IMR-90 (cell line): ENCODE measurements around the gene ARHGEF12.

Experiments
- CEBPB ChIP-seq: IDR thresholded peaks from 2 replicates; pipeline ENCODE4 v1.6.1; 2012; ENCODE audit warnings: low read depth, low read length, improper control_type of control experiment
- ELK1 ChIP-seq: fragments of 150-350 bp; IDR thresholded peaks from 2 replicates; pipeline ENCODE4 v1.6.1; 2016; ENCODE audit warnings: low read depth, mild to moderate bottlenecking, low read length, moderate library complexity, borderline replicate concordance
- FOS ChIP-seq: fragments of 150-350 bp; IDR thresholded peaks from 2 replicates; pipeline ENCODE4 v1.6.1; 2016; ENCODE audit warnings: low read depth, low read length
- MAZ ChIP-seq: IDR thresholded peaks from 2 replicates; pipeline ENCODE4 v1.6.1; 2012; ENCODE audit warnings: low read depth, mild to moderate bottlenecking, low read length, improper control_type of control experiment, moderate library complexity, borderline replicate concordance
- POLR2A ChIP-seq: IDR thresholded peaks from 2 replicates; pipeline ENCODE4 v1.6.1; 2012; ENCODE audit warnings: mild to moderate bottlenecking, low read depth, low read length
- RAD21 ChIP-seq: IDR thresholded peaks from 2 replicates; pipeline ENCODE4 v1.6.1; 2012; ENCODE audit warnings: low read length, improper control_type of control experiment
- TF ChIP-seq, protein P1 (sequence below): conservative IDR thresholded peaks from 2 replicates; pipeline ENCODE4 v1.5.1; 2012; ENCODE audit warnings: mild to moderate bottlenecking, low read depth, low read length, improper control_type of control experiment
- TF ChIP-seq, protein P2 (sequence below): fragments of 150-350 bp; IDR thresholded peaks from 2 replicates; pipeline ENCODE4 v1.6.1; 2017; ENCODE audit warnings: mild to moderate bottlenecking, antibody characterized with exemption, low read length, low read depth

DNA sequence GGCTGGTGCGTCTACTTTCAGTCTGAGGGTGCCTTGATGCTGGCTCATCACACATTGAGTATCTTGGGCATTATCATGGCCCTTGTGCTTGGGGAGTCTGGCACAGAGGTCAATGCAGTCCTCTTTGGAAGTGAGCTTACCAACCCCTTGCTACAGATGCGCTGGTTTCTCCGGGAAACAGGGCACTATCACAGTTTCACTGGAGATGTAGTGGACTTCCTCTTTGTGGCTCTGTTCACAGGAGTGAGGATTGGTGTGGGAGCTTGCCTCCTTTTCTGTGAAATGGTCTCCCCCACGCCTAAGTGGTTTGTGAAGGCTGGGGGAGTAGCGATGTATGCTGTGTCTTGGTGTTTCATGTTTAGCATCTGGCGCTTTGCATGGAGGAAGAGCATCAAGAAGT, 6.2 kb upstream of the ARHGEF12 start:
- TF ChIP-seq POLR2A = no peak
- TF ChIP-seq, protein P1, sequence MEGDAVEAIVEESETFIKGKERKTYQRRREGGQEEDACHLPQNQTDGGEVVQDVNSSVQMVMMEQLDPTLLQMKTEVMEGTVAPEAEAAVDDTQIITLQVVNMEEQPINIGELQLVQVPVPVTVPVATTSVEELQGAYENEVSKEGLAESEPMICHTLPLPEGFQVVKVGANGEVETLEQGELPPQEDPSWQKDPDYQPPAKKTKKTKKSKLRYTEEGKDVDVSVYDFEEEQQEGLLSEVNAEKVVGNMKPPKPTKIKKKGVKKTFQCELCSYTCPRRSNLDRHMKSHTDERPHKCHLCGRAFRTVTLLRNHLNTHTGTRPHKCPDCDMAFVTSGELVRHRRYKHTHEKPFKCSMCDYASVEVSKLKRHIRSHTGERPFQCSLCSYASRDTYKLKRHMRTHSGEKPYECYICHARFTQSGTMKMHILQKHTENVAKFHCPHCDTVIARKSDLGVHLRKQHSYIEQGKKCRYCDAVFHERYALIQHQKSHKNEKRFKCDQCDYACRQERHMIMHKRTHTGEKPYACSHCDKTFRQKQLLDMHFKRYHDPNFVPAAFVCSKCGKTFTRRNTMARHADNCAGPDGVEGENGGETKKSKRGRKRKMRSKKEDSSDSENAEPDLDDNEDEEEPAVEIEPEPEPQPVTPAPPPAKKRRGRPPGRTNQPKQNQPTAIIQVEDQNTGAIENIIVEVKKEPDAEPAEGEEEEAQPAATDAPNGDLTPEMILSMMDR = no peak
- no peak for TF ChIP-seq RAD21
- no peak for TF ChIP-seq MAZ
- TF ChIP-seq, protein P2, sequence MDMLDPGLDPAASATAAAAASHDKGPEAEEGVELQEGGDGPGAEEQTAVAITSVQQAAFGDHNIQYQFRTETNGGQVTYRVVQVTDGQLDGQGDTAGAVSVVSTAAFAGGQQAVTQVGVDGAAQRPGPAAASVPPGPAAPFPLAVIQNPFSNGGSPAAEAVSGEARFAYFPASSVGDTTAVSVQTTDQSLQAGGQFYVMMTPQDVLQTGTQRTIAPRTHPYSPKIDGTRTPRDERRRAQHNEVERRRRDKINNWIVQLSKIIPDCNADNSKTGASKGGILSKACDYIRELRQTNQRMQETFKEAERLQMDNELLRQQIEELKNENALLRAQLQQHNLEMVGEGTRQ = no peak
- no peak for TF ChIP-seq ELK1
- TF ChIP-seq FOS = no peak
- TF ChIP-seq CEBPB = no peak
